Lung microvascular endothelial cell (primary cell): ENCODE data around the gene GSTM4. TPM values are rescaled to one million over a fixed set of nuclear protein-coding genes. Genes with fewer than 3 reads are reported as not detected.

Source experiments
- DNase-seq, 2 donors: peaks; one replicate each; pipeline versions ENCODE4 v3.0.0 to v3.0.0-alpha.2; 2010; ENCODE audit warnings: low read depth in 2 of 2
- total RNA-seq: library from RNA; depleted of rRNA; stranded (reverse); fragments of >200 nt; gene quantifications from 2 replicates; pipeline ENCODE4 v1.2.1, GENCODE V29; 2014

Gene GSTM4
- 0.40 and 0.65 TPM in 2 replicates for total RNA-seq

- DNase-seq, result peak; percentile 55 to 65
These were observed at the start of gene GSTM4 for GRCh38 chr1:109655615-109656519. TSS of gene GSTM4 (plus strand) at chr1:109656099. CDS start at chr1:109656390, 291 bp downstream.

- DNase-seq, result no peak
These were observed 46.0 kb upstream of the GSTM4 start for GRCh38 chr1:109609881-109610280.

GRCh38 chr1:109610609-109611307 is 45.1 kb upstream of the GSTM4 start:
- no peak for DNase-seq

GRCh38 chr1:109611308-109611990 is 44.5 kb upstream of the GSTM4 start:
- DNase-seq, result no peak

- DNase-seq, result peak; percentile 33 to 43
These were observed 42.3 kb upstream of the GSTM4 start for GRCh38 chr1:109613361-109614147.

- peak; percentile 89 to 94 for DNase-seq
These were observed 40.0 kb upstream of the GSTM4 start for GRCh38 chr1:109615879-109616278.

GRCh38 chr1:109616391-109616790 is 39.5 kb upstream of the GSTM4 start:
- peak; percentile 13 to 27 for DNase-seq

GRCh38 chr1:109617291-109617801 is 38.6 kb upstream of the GSTM4 start:
- peak; percentile 86 to 93 for DNase-seq

GRCh38 chr1:109618661-109619575 is 37.0 kb upstream of the GSTM4 start:
- DNase-seq, result no peak

GRCh38 chr1:109619576-109620400 is 36.1 kb upstream of the GSTM4 start, which contains the start of the genes AMPD2 and GNAT2:
TSS of gene AMPD2 (plus strand) at chr1:109619837. CDS start at chr1:109621176, 1,339 bp downstream.
TSS of gene GNAT2 (minus strand) at chr1:109619616. CDS start at chr1:109612870, 6,746 bp downstream.
- peak; percentile 53 to 82 for DNase-seq

- peak; percentile 48 to 58 for DNase-seq
These were observed 35.5 kb upstream of the GSTM4 start for GRCh38 chr1:109620401-109620791.

- DNase-seq, result peak; percentile 97
These were observed 35.0 kb upstream of the GSTM4 start for GRCh38 chr1:109620841-109621286.

GRCh38 chr1:109621379-109622136 is 34.3 kb upstream of the GSTM4 start:
- peak; percentile 21 to 28 for DNase-seq

GRCh38 chr1:109622137-109622892 is 33.6 kb upstream of the GSTM4 start:
- no peak for DNase-seq

- no peak for DNase-seq
These were observed 33.0 kb upstream of the GSTM4 start for GRCh38 chr1:109622895-109623294.

GRCh38 chr1:109623601-109624161 is 32.2 kb upstream of the GSTM4 start:
- no peak for DNase-seq
